ENCODE results near the gene LUC7L. TPM values are rescaled to one million over a fixed set of nuclear protein-coding genes. Genes with fewer than 3 reads are reported as not detected.

The LUC7L gene
- polyA plus RNA-seq, 1 donor (not counting 4 experiments of a cell fraction or from before 2014, with no cell fraction given): 31.0 TPM

GRCh38 chr16:266258-267164, 37.3 kb upstream of the LUC7L start:
- no peaks in the 10 kb centered on the region for H3K79me2 ChIP-seq (ENCODE audit: control insufficient read depth, insufficient read depth, low read length)
- TF ChIP-seq EZH2 (IDR thresholded peaks at IDR 0.05; ENCODE audit: low read length): no peak
- TF ChIP-seq CTCF (optimal IDR thresholded peaks at IDR 0.05 in 1 of 3, IDR thresholded peaks at IDR 0.05 in 1 of 3, conservative IDR thresholded peaks at IDR 0.05 in 1 of 3; ENCODE audit: extremely low read depth in 1 of 3, insufficient read depth in 2 of 3, low read length in 3 of 3): no peak
- no peaks in the 10 kb centered on the region for H3K9me1 ChIP-seq (ENCODE audit: control insufficient read depth, extremely low read depth, insufficient read depth, low read length)
- no peak overlapping the region for H3K4me3 ChIP-seq (ENCODE audit: control insufficient read depth in 2 of 3, extremely low read depth in 1 of 3, insufficient read depth in 2 of 3, low read depth in 1 of 3, low read length in 3 of 3)
- DNase-seq (ENCODE audit: low read depth, low spot score): no peak
- H3K27ac ChIP-seq (ENCODE audit: control insufficient read depth, insufficient read depth, low read length): no peak overlapping the region
- FAIRE-seq: no peak
- H2AFZ ChIP-seq (ENCODE audit: control insufficient read depth, low read length): no peak overlapping the region
- H4K20me1 ChIP-seq (ENCODE audit: control insufficient read depth, extremely low read depth, insufficient read depth, low read length): no peaks in the 10 kb centered on the region
- H3K4me2 ChIP-seq (ENCODE audit: control insufficient read depth, extremely low read depth, insufficient read depth, low read depth, low read length): no peak overlapping the region
- H3K9me3 ChIP-seq (ENCODE audit: control insufficient read depth, low read depth, low read length): no peaks in the 10 kb centered on the region
- peaks cover 15% of the 10 kb centered on the region for H3K4me1 ChIP-seq (ENCODE audit: control insufficient read depth, extremely low read depth, insufficient read depth, low read length)
- no peak overlapping the region for H3K9ac ChIP-seq (ENCODE audit: control insufficient read depth, extremely low read depth, insufficient read depth, low read length)
- dilution Hi-C loops (cut with MboI; ENCODE audit: extremely low pct_ligation_motif_present, low sequenced_read_pairs): no loop called here
- H3K36me3 ChIP-seq (ENCODE audit: control insufficient read depth in 2 of 2, extremely low read depth in 1 of 2, insufficient read depth in 2 of 2, low read length in 2 of 2): peaks cover 0 to 8% of the 10 kb centered on the region in 2 experiments
- peaks cover 15% of the 10 kb centered on the region for H3K27me3 ChIP-seq (ENCODE audit: control insufficient read depth, extremely low read depth, insufficient read depth, low read length)

GRCh38 chr16:265711-266110, 36.5 kb upstream of the LUC7L start:
- FAIRE-seq (no peak), DNase-seq (ENCODE audit: low read depth, low spot score) (no peak)
- dilution Hi-C loops (cut with MboI; ENCODE audit: extremely low pct_ligation_motif_present, low sequenced_read_pairs): no loop called here
- H3K9me1 ChIP-seq (ENCODE audit: control insufficient read depth, extremely low read depth, insufficient read depth, low read length): no peaks in the 10 kb centered on the region
- no peak for TF ChIP-seq EZH2 (IDR thresholded peaks at IDR 0.05; ENCODE audit: low read length)
- no peak for TF ChIP-seq CTCF (optimal IDR thresholded peaks at IDR 0.05 in 1 of 3, IDR thresholded peaks at IDR 0.05 in 1 of 3, conservative IDR thresholded peaks at IDR 0.05 in 1 of 3; ENCODE audit: extremely low read depth in 1 of 3, insufficient read depth in 2 of 3, low read length in 3 of 3)
- H3K27ac ChIP-seq (ENCODE audit: control insufficient read depth, insufficient read depth, low read length): no peak overlapping the region
- H3K36me3 ChIP-seq (ENCODE audit: control insufficient read depth in 2 of 2, extremely low read depth in 1 of 2, insufficient read depth in 2 of 2, low read length in 2 of 2): peaks cover 0 to 13% of the 10 kb centered on the region in 2 experiments
- no peaks in the 10 kb centered on the region for H4K20me1 ChIP-seq (ENCODE audit: control insufficient read depth, extremely low read depth, insufficient read depth, low read length)
- H3K9me3 ChIP-seq (ENCODE audit: control insufficient read depth, low read depth, low read length): no peaks in the 10 kb centered on the region
- no peak overlapping the region for H3K9ac ChIP-seq (ENCODE audit: control insufficient read depth, extremely low read depth, insufficient read depth, low read length)
- peaks cover 15% of the 10 kb centered on the region for H3K27me3 ChIP-seq (ENCODE audit: control insufficient read depth, extremely low read depth, insufficient read depth, low read length)
- no peak overlapping the region for H3K4me2 ChIP-seq (ENCODE audit: control insufficient read depth, extremely low read depth, insufficient read depth, low read depth, low read length)
- peaks cover 15% of the 10 kb centered on the region for H3K4me1 ChIP-seq (ENCODE audit: control insufficient read depth, extremely low read depth, insufficient read depth, low read length)
- H3K4me3 ChIP-seq (ENCODE audit: control insufficient read depth in 2 of 3, extremely low read depth in 1 of 3, insufficient read depth in 2 of 3, low read depth in 1 of 3, low read length in 3 of 3): no peak overlapping the region
- no peak overlapping the region for H2AFZ ChIP-seq (ENCODE audit: control insufficient read depth, low read length)
- H3K79me2 ChIP-seq (ENCODE audit: control insufficient read depth, insufficient read depth, low read length): no peaks in the 10 kb centered on the region

All from keratinocyte (primary cell).